Measurements from ENCODE around the gene PXN. TPM values are rescaled to one million over a fixed set of nuclear protein-coding genes. Genes with fewer than 3 reads are reported as not detected.
A peak's percentile ranks its signal among the peaks of the same experiment; 100 is the strongest.
"Not testable (repeated sequence)": the region's sequence is repeated elsewhere in the genome, so short reads cannot be mapped to it uniquely, and the experiment has no call there.

Gene PXN
- total RNA-seq, 4 donors from 2014 or later: 40.0 to 151 (median 73.1) TPM

DNA sequence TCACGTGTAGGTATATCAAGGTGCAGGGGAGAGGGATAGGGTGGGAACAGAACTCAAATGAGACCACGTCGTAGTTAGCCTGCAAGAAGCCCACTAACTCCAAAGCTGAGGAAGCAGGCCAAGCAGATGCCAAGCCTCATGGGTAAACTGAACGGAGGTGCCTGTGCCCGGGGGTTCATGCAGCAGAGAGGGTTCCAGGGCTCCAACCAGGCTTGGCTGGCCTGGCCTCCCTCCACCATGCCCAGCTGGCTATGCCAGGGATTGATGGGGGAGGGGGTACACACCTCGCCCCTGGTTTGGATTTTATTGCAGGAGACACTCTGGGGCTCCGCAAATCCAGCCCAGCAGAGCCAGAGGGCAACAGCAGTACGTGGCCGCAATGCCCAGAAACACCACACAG lies 27.3 kb downstream of the PXN start:
- DNase-seq (ENCODE audit: low spot score): no peak
- TF ChIP-seq, protein P1, sequence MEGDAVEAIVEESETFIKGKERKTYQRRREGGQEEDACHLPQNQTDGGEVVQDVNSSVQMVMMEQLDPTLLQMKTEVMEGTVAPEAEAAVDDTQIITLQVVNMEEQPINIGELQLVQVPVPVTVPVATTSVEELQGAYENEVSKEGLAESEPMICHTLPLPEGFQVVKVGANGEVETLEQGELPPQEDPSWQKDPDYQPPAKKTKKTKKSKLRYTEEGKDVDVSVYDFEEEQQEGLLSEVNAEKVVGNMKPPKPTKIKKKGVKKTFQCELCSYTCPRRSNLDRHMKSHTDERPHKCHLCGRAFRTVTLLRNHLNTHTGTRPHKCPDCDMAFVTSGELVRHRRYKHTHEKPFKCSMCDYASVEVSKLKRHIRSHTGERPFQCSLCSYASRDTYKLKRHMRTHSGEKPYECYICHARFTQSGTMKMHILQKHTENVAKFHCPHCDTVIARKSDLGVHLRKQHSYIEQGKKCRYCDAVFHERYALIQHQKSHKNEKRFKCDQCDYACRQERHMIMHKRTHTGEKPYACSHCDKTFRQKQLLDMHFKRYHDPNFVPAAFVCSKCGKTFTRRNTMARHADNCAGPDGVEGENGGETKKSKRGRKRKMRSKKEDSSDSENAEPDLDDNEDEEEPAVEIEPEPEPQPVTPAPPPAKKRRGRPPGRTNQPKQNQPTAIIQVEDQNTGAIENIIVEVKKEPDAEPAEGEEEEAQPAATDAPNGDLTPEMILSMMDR (IDR thresholded peaks at IDR 0.05): no peak
- no peak for ATAC-seq (ENCODE audit: low FRiP score)

DNA sequence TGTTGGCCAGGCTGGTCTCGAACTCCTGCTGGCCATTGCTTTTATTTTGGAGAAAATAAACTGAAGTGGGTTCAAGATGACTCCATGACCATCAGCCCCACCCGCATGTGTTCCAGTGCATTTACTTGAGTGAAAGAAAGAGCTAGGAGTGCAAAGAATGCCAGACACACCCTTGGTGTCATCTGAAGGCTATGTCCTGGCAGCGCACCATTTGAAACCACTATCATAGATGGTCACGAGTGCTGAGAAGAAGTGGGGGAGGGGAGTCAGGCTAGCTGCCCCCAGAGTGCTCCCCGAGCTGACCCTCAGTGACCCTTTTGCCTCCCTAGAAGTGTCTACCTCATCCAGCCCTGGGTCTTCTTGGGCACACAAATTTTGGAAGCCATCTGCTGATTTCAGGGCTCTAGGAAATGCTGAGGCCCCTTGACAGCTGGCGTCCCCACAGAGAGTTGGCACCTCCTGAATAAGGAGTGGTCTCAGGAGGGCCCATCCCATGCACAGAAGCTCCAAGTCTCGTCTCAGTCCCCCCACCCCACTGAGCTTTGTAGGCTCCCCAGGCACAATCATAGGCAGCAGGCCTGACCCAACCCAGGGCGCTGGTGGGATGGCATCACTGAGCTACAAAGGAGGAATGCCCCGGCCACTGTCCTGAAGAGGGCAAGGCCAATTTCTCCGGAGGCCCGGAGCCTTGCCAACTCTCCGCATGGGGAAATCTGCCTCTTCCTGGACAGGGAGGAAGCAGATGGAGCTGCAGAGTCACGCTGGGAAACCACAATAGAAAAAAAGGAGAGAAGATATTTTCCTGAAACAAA lies 28.0 kb downstream of the PXN start:
- DNase-seq (ENCODE audit: low spot score) (peak; percentile 49), ATAC-seq (ENCODE audit: low FRiP score) (peak; percentile 29)
- TF ChIP-seq, protein P1 (IDR thresholded peaks at IDR 0.05): no peak

DNA sequence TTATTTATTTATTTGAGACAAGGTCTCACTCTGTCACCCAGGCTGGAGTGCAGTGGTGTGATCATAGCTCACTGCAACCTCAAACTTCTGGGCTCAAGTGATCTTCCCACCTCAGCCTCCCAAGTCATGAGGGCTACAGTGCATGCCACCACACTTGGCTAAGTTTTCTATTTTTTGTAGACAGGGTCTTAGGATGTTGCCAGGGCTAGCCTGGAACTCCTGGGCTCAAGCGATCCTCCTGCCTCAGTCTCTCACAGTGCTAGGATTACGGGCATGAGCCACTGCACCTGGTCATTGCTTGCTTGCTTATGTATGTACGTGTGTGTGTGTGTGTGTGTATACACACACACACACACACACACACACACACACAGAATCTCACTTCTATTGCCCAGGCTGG lies 28.7 kb downstream of the PXN start:
- not testable (repeated sequence) for ATAC-seq (ENCODE audit: low FRiP score); DNase-seq (ENCODE audit: low spot score)

DNA sequence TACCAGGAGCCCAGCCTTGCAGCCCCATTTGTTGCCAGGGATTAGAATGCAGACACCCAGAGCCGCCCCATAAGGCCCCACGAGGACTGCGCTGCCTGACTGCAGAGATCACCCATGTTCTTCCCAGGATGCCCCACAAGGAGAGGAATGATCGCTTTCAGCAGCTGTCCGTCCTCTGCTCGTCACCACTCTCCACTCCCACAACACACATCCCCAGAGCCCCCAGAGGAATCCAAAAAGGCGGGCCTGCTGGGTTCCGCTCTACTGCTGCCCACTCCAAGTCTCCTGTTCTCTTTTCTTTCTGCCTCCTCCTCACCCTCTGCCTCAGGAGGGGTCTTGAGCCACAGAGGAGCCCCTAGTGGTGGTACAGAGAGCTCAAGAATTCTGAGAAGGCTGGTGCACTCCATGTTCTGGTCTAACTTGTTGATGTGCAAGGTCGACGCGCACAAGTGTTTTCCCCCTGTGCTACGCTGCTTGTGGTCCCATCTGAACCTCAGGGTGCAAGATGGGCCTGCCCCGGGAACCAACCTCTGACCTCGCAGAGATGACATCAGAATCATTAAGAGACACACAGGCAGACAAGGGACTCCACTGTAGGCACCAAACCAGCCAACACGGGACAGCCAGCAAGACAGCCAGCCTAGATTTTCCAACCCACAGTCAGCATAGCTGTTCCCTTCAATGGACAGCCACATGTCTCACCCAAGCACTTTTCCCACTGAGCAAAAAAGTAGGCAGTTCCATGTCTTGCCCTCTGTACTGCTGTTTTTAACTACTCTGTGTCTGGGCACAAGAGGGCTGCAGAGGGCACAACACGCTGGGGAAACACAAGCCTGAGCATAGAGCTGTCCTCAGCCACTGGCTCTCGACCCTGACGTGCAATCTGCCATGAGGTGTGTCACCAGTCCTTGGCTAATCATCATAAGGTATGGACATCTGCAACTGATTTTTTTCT lies 29.9 kb downstream of the PXN start:
- no peak for ATAC-seq (ENCODE audit: low FRiP score)
- TF ChIP-seq, protein P1 (IDR thresholded peaks at IDR 0.05): peak in 1 of 3 donors; percentile 3
- DNase-seq (ENCODE audit: low spot score): no peak

DNA sequence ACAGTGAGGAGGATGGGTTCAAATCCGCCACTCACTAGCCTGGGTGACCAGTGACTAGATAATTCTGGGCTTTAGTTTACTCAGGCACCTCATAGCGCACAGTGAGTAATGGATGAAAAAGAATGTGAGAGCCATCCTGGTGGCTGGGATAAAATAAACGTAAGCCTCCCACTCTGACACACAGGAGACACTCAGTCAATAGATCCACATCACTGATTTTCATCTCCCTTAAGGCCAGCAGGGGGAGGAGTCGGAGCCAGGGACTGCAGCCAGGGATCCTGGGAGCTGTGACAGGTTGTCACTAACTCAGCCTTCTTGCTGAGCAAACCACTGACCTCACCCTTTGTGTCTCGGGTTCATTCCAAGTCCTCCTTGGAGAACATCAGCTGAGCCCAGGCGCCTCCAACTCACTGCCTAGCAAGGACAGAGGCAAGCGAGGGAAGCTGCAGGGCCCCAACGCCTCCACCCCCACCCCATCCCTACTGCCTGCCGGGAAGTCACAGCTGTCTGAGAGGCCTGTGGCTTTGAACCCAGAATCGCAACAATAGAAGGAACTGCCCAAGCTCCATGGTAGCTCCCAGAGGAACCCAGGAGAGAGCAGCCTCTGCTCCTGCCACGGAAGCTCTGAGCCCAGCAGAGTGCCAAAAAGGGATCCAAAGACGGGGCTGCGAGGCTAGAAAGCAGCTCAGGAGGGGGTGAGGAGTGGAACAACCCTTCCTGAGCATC lies 30.7 kb downstream of the PXN start:
- TF ChIP-seq, protein P1 (IDR thresholded peaks at IDR 0.05): no peak
- DNase-seq (ENCODE audit: low spot score) (peak; percentile 57), ATAC-seq (ENCODE audit: low FRiP score) (peak; percentile 31)

DNA sequence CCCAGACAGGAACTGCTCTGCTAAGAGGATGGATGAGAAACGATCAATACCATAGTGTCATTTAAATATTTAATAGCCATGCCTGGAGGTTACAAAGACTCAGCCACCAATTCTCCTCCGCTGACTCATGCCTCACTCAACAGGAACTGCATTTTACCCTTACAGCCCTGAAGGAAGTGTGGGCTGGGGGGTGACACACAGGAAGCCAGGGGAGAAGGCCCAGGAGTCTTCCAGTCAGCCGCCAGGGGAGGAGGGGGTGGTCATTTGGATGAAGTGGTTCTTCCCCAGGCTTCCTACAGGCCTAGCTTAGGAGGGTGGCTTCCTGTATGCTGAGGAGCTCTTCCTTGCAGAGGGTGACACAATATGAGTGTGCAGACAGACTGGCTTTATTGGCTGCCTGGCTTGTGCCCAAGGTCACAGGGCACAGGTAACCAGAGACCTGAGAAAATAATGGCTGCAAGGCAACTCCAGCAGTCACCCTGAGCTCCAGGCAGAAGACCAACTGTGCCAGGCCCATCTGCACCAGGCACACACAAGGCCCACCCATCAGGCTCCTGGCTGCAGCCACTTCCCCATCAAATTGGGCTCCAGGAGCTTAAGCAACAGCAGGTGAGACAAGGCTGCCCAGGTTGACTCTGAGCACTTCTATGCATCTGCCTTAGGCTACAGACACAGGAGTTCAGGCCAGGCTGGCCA lies 34.1 kb downstream of the PXN start:
- DNase-seq (ENCODE audit: low spot score) (peak; percentile 54), ATAC-seq (ENCODE audit: low FRiP score) (peak; percentile 12)
- TF ChIP-seq, protein P1 (IDR thresholded peaks at IDR 0.05): no peak

Measured in omental fat pad (tissue), 4 donors.